HG02759 (cell line): Measurements from ENCODE around the gene SMYD1.

Experiments used
- ATAC-seq: cut with Tn5 transposase; IDR thresholded peaks from one replicate; pipeline ENCODE4 v1.9.1; 2021; ENCODE audit warnings: mild to moderate bottlenecking, moderate library complexity; ENCODE audit not compliant: unreplicated experiment

SMYD1 gene

GRCh38 chr2:88086401-88086800 lies 18.8 kb downstream of the SMYD1 start:
- ATAC-seq = no peak

GRCh38 chr2:88087073-88087472 lies 19.4 kb downstream of the SMYD1 start:
- no peak for ATAC-seq

- no peak for ATAC-seq
Observed at GRCh38 chr2:88087763-88088162, 20.1 kb downstream of the SMYD1 start.

- no peak for ATAC-seq
Observed at GRCh38 chr2:88088999-88089398, 21.4 kb downstream of the SMYD1 start.

GRCh38 chr2:88090446-88091283 lies 23.0 kb downstream of the SMYD1 start:
- no peak for ATAC-seq

- ATAC-seq = no peak
Observed at GRCh38 chr2:88091943-88092342, 24.3 kb downstream of the SMYD1 start.

- no peak for ATAC-seq
Observed at GRCh38 chr2:88092773-88093172, 25.1 kb downstream of the SMYD1 start.

GRCh38 chr2:88095022-88095421 lies 27.4 kb downstream of the SMYD1 start:
- ATAC-seq = no peak

- ATAC-seq = no peak
Observed at GRCh38 chr2:88096708-88097107, 29.1 kb downstream of the SMYD1 start.

- ATAC-seq = no peak
Observed at GRCh38 chr2:88097192-88097591, 29.6 kb downstream of the SMYD1 start.

- ATAC-seq = no peak
Observed at GRCh38 chr2:88097891-88098557, 30.4 kb downstream of the SMYD1 start.

GRCh38 chr2:88098558-88098900 lies 30.9 kb downstream of the SMYD1 start:
- no peak for ATAC-seq

GRCh38 chr2:88099798-88100488 lies 32.3 kb downstream of the SMYD1 start:
- no peak for ATAC-seq

- ATAC-seq = no peak
Observed at GRCh38 chr2:88100489-88100858, 32.8 kb downstream of the SMYD1 start.

GRCh38 chr2:88108796-88109195 lies 41.2 kb downstream of the SMYD1 start:
- ATAC-seq = no peak

GRCh38 chr2:88110830-88111229 lies 43.2 kb downstream of the SMYD1 start:
- ATAC-seq = no peak

- ATAC-seq = no peak
Observed at GRCh38 chr2:88113069-88113468, 45.4 kb downstream of the SMYD1 start.

GRCh38 chr2:88114889-88115288 lies 47.3 kb downstream of the SMYD1 start:
- no peak for ATAC-seq

- no peak for ATAC-seq
Observed at GRCh38 chr2:88115825-88116518, 48.3 kb downstream of the SMYD1 start.

- no peak for ATAC-seq
Observed at GRCh38 chr2:88116669-88117432, 49.2 kb downstream of the SMYD1 start.

- ATAC-seq = no peak
Observed at GRCh38 chr2:88117973-88118372, 50.3 kb downstream of the SMYD1 start.
